SK-N-SH treated with all-trans-retinoic acid at 6 μM for 48 hours (cell line): Measurements from ENCODE around the gene PLCH2.

Source experiments
- ATAC-seq: fragments of 200-7000 bp; cut with Tn5 transposase; 3 replicates; pipeline ENCODE4 v1.9.1; 2020; ENCODE audit warnings: mild to moderate bottlenecking, moderate library complexity
- ARNTL ChIP-seq: fragments of 450-650 bp; formaldehyde crosslinking; IDR thresholded peaks from 2 replicates; pipeline ENCODE4 v1.5.0; 2020; ENCODE audit warnings: low read depth, mild to moderate bottlenecking, moderate library complexity, borderline replicate concordance
- BACH2 ChIP-seq: fragments of 250-450 bp; sonication (Bioruptor Pico); IDR thresholded peaks from 2 replicates; pipeline ENCODE4 v1.9.0; 2021; ENCODE audit warnings: mild to moderate bottlenecking, borderline replicate concordance
- CSDC2 ChIP-seq: fragments of 250-450 bp; sonication (Bioruptor Pico); IDR thresholded peaks from 2 replicates; pipeline ENCODE4 v1.5.0; 2020; ENCODE audit warnings: mild to moderate bottlenecking, moderate library complexity
- ESRRG ChIP-seq: fragments of 250-450 bp; sonication (Bioruptor Pico); IDR thresholded peaks from 2 replicates; pipeline ENCODE4 v1.6.1; 2021; ENCODE audit warnings: mild to moderate bottlenecking
- GLIS3 ChIP-seq: fragments of 250-450 bp; sonication (Bioruptor Pico); IDR thresholded peaks from 2 replicates; pipeline ENCODE4 v1.5.0; 2020; ENCODE audit warnings: mild to moderate bottlenecking, moderate library complexity
- ISL1 ChIP-seq: fragments of 250-450 bp; sonication (Bioruptor Pico); IDR thresholded peaks from 2 replicates; pipeline ENCODE4 v2.1.2; 2022; ENCODE audit warnings: mild to moderate bottlenecking, moderate library complexity
- OSR1 ChIP-seq: fragments of 250-450 bp; sonication (Bioruptor Pico); IDR thresholded peaks from 2 replicates; pipeline ENCODE4 v1.8.0; 2022; ENCODE audit warnings: moderate library complexity, mild to moderate bottlenecking, inconsistent platforms
- PATZ1 ChIP-seq: fragments of 250-450 bp; sonication (Bioruptor Pico); IDR thresholded peaks from 2 replicates; pipeline ENCODE4 v1.8.0; 2020; ENCODE audit warnings: mild to moderate bottlenecking, moderate library complexity, borderline replicate concordance
- POU6F1 ChIP-seq: fragments of 250-450 bp; sonication (Bioruptor Pico); IDR thresholded peaks from 2 replicates; pipeline ENCODE4 v1.8.0; 2021; ENCODE audit warnings: low read depth, mild to moderate bottlenecking, moderate library complexity, borderline replicate concordance
- PPARA ChIP-seq: fragments of 250-450 bp; sonication (Bioruptor Pico); IDR thresholded peaks from 2 replicates; pipeline ENCODE4 v1.5.0; 2020; ENCODE audit warnings: mild to moderate bottlenecking, borderline replicate concordance
- RARB ChIP-seq: fragments of 250-450 bp; sonication (Bioruptor Pico); IDR thresholded peaks from 2 replicates; pipeline ENCODE4 v1.8.0; 2021; ENCODE audit warnings: mild to moderate bottlenecking, moderate library complexity
- TCF4 ChIP-seq: fragments of 250-450 bp; sonication (Bioruptor Pico); IDR thresholded peaks from 2 replicates; pipeline ENCODE4 v1.8.0; 2021; ENCODE audit warnings: mild to moderate bottlenecking, moderate library complexity, borderline replicate concordance
- TOX ChIP-seq: fragments of 250-450 bp; sonication (Bioruptor Pico); IDR thresholded peaks from 2 replicates; pipeline ENCODE4 v1.8.0; 2021; ENCODE audit warnings: mild to moderate bottlenecking, moderate library complexity, borderline replicate concordance
- TSHZ2 ChIP-seq: fragments of 250-450 bp; sonication (Bioruptor Pico); IDR thresholded peaks from 2 replicates; pipeline ENCODE4 v1.5.0; 2020; ENCODE audit warnings: mild to moderate bottlenecking, moderate library complexity
- ZC3H10 ChIP-seq: fragments of 250-450 bp; sonication (Bioruptor Pico); IDR thresholded peaks from 2 replicates; pipeline ENCODE4 v1.5.1; 2021; ENCODE audit warnings: mild to moderate bottlenecking, moderate library complexity
- ZFP3 ChIP-seq: fragments of 250-450 bp; sonication (Bioruptor Pico); IDR thresholded peaks from 2 replicates; pipeline ENCODE4 v1.5.0; 2020; ENCODE audit warnings: mild to moderate bottlenecking, moderate library complexity
- ZFP30 ChIP-seq: fragments of 450-650 bp; formaldehyde crosslinking; IDR thresholded peaks from 2 replicates; pipeline ENCODE4 v1.5.0; 2022; ENCODE audit warnings: mild to moderate bottlenecking, moderate library complexity
- ZNF565 ChIP-seq: fragments of 450-650 bp; formaldehyde crosslinking; conservative IDR thresholded peaks from 2 replicates; pipeline ENCODE4 v1.5.0; 2020; ENCODE audit warnings: low read depth, mild to moderate bottlenecking, moderate library complexity

PLCH2 gene

GRCh38 chr1:2518528-2518927 lies 42.4 kb downstream of the PLCH2 start (continued):
- TF ChIP-seq PATZ1 (CRISPR knock-in tag) (no peak), TOX (CRISPR knock-in tag) (no peak), GLIS3 (CRISPR knock-in tag) (no peak), ZNF565 (CRISPR knock-in tag) (no peak), ZFP3 (no peak), OSR1 (no peak), RARB (no peak), ZFP30 (CRISPR knock-in tag) (no peak), ISL1 (CRISPR knock-in tag) (no peak), ZC3H10 (CRISPR knock-in tag) (no peak), ESRRG (CRISPR knock-in tag) (no peak)

- no peak for ATAC-seq
Observed at GRCh38 chr1:2519029-2519685, 43.1 kb downstream of the PLCH2 start.

GRCh38 chr1:2519729-2520128 lies 43.6 kb downstream of the PLCH2 start:
- no peak for TF ChIP-seq ZFP30 (CRISPR knock-in tag)
- TF ChIP-seq RARB, result no peak
- TF ChIP-seq POU6F1 (CRISPR knock-in tag), result no peak
- no peak for TF ChIP-seq ARNTL (CRISPR knock-in tag)
- TF ChIP-seq TOX (CRISPR knock-in tag), result no peak
- ATAC-seq, result no peak

More at GRCh38 chr1:2519029-2519685, 43.1 kb downstream of the PLCH2 start:
- TF ChIP-seq ZNF565 (CRISPR knock-in tag) (no peak), TOX (CRISPR knock-in tag) (no peak), ZFP30 (CRISPR knock-in tag) (no peak), PPARA (CRISPR knock-in tag) (no peak), CSDC2 (no peak), BACH2 (CRISPR knock-in tag) (no peak), ARNTL (CRISPR knock-in tag) (no peak), TCF4 (CRISPR knock-in tag) (no peak), GLIS3 (CRISPR knock-in tag) (no peak), ZC3H10 (CRISPR knock-in tag) (no peak), ISL1 (CRISPR knock-in tag) (no peak), TSHZ2 (CRISPR knock-in tag) (no peak), ZFP3 (no peak)

- ATAC-seq, result no peak
- TF ChIP-seq ZFP30 (CRISPR knock-in tag) (no peak), TOX (CRISPR knock-in tag) (no peak), ARNTL (CRISPR knock-in tag) (no peak), TSHZ2 (CRISPR knock-in tag) (no peak), BACH2 (CRISPR knock-in tag) (no peak)
Observed at GRCh38 chr1:2520206-2520605, 44.1 kb downstream of the PLCH2 start.
